Activated CD8-positive, alpha-beta T cell treated with anti-CD3 and anti-CD28 coated beads for 36 hours (primary cell): ENCODE data around the gene DCD. TPM values are rescaled to one million over a fixed set of nuclear protein-coding genes. Genes with fewer than 3 reads are reported as not detected.

ENCODE experiments used
- ATAC-seq: fragments of 200-7000 bp; cut with Tn5 transposase; one replicate; pipeline ENCODE4 v1.10.0; 2021; ENCODE audit warnings: mild to moderate bottlenecking, moderate library complexity
- CTCF ChIA-PET: fragments of 350-600 bp; sonication (Branson Sonifier 250); formaldehyde crosslinking; loops from one replicate; lab custom pipeline; 2021; ENCODE audit warnings: antibody characterized with exemption; lab: Charles Lee
- POLR2A ChIA-PET: fragments of 350-600 bp; sonication (Branson Sonifier 250); formaldehyde crosslinking; loops from one replicate; lab custom pipeline; 2021; ENCODE audit warnings: antibody characterized with exemption; lab: Charles Lee
- DNase-seq: peaks from one replicate; pipeline ENCODE4 v3.0.0-alpha.2; 2020
- H3K27ac Mint-ChIP-seq: one replicate; pipeline ENCODE4 v1.8.0; 2021; ENCODE audit warnings: mild to moderate bottlenecking, mixed read lengths
- H3K27me3 Mint-ChIP-seq: one replicate; pipeline ENCODE4 v1.8.0; 2021; ENCODE audit warnings: mixed read lengths
- H3K36me3 Mint-ChIP-seq: one replicate; pipeline ENCODE4 v1.8.0; 2021; ENCODE audit warnings: low read depth, mixed read lengths
- H3K4me1 Mint-ChIP-seq: one replicate; pipeline ENCODE4 v1.8.0; 2021; ENCODE audit warnings: low read depth, mixed read lengths
- H3K4me3 Mint-ChIP-seq: one replicate; pipeline ENCODE4 v1.8.0; 2021; ENCODE audit warnings: mild to moderate bottlenecking, moderate library complexity, mixed read lengths
- H3K9me3 Mint-ChIP-seq: one replicate; pipeline ENCODE4 v1.8.0; 2021; ENCODE audit warnings: mixed read lengths
- CTCF ChIP-seq: fragments of 200-600 bp; IDR thresholded peaks from one replicate; pipeline ENCODE4 v1.8.0; 2022; ENCODE audit warnings: antibody characterized with exemption, mild to moderate bottlenecking
- intact Hi-C: fragments of 100-400 bp; cut with micrococcal nuclease; formaldehyde crosslinking; loops from one replicate; pipeline ENCODE4 v1.10.0; 2022
- total RNA-seq, 2 experiments: library from RNA; stranded (reverse); gene quantifications; one replicate each; pipeline ENCODE4 v1.2.3, GENCODE V29; 2021

Gene DCD
- total RNA-seq, 2 experiments from 2014 or later = not detected

GRCh38 chr12:54603173-54603814 lies 44.9 kb downstream of the DCD start:
- TF ChIP-seq CTCF = peak; percentile 80
- intact Hi-C loops = no loop called here
- Mint-ChIP-seq H3K27me3 (peaks cover 2% of the 10 kb centered on the region), H3K36me3 (no peaks in the 10 kb centered on the region), H3K4me1 (peaks cover 5% of the 10 kb centered on the region), H3K27ac (no peak overlapping the region), H3K9me3 (no peaks in the 10 kb centered on the region), H3K4me3 (no peak overlapping the region)
- ATAC-seq = peak; percentile 95
- peak; percentile 85 for DNase-seq
- ChIA-PET CTCF (interaction anchor here (1.3 to 8.1 kb wide), 8 partner anchors 11 to 469 kb away, joined by 3 to 120 read pairs (median 6); no protein-coding TSS in a partner anchor), POLR2A (no interaction called here)

- H3K9me3 Mint-ChIP-seq = no peaks in the 10 kb centered on the region
- peaks cover 2% of the 10 kb centered on the region for H3K27me3 Mint-ChIP-seq
- H3K36me3 Mint-ChIP-seq = no peaks in the 10 kb centered on the region
- no peak for DNase-seq
- no peak for TF ChIP-seq CTCF
- H3K4me1 Mint-ChIP-seq = peaks cover 5% of the 10 kb centered on the region
- ChIA-PET CTCF (interaction anchor here (1.0 to 8.1 kb wide), 7 partner anchors 25 to 470 kb away, joined by 3 to 120 read pairs (median 4); no protein-coding TSS in a partner anchor), POLR2A (interaction anchor here (1.1 kb wide), 1 partner anchor 16 kb away, joined by 3 read pairs; no protein-coding TSS in a partner anchor)
- H3K4me3 Mint-ChIP-seq = no peak overlapping the region
- H3K27ac Mint-ChIP-seq = no peak overlapping the region
- ATAC-seq = no peak
- intact Hi-C loops = no loop called here
Observed at GRCh38 chr12:54602661-54603060, 45.5 kb downstream of the DCD start.

- DNase-seq (no peak), ATAC-seq (no peak)
- Mint-ChIP-seq H3K36me3 (no peaks in the 10 kb centered on the region), H3K27ac (no peak overlapping the region), H3K9me3 (no peaks in the 10 kb centered on the region), H3K4me1 (peaks cover 5% of the 10 kb centered on the region), H3K4me3 (no peak overlapping the region), H3K27me3 (peaks cover 6% of the 10 kb centered on the region)
- ChIA-PET POLR2A (interaction anchor here (0.7 to 1.1 kb wide), 2 partner anchors 15 to 48 kb away, joined by 3 read pairs; no protein-coding TSS in a partner anchor), CTCF (interaction anchor here (1.0 to 8.1 kb wide), 9 partner anchors 8 to 471 kb away, joined by 3 to 120 read pairs (median 4); no protein-coding TSS in a partner anchor)
- intact Hi-C loops = no loop called here
- no peak for TF ChIP-seq CTCF
Observed at GRCh38 chr12:54601841-54602240, 46.3 kb downstream of the DCD start.

GRCh38 chr12:54598970-54599369 lies 49.2 kb downstream of the DCD start:
- intact Hi-C loops = no loop called here

More at GRCh38 chr12:54598970-54599369, 49.2 kb downstream of the DCD start:
- no peak overlapping the region for H3K27ac Mint-ChIP-seq
- peaks cover 6% of the 10 kb centered on the region for H3K27me3 Mint-ChIP-seq
- ATAC-seq = no peak
- no peaks in the 10 kb centered on the region for H3K36me3 Mint-ChIP-seq
- H3K4me3 Mint-ChIP-seq = no peak overlapping the region
- no peak for TF ChIP-seq CTCF
- H3K4me1 Mint-ChIP-seq = peaks cover 5% of the 10 kb centered on the region
- ChIA-PET CTCF (interaction anchor here (1.2 to 8.1 kb wide), 3 partner anchors 21 to 151 kb away, joined by 3 to 120 read pairs (median 4); no protein-coding TSS in a partner anchor), POLR2A (interaction anchor here (0.9 kb wide), 1 partner anchor 136 kb away, joined by 3 read pairs; no protein-coding TSS in a partner anchor)
- H3K9me3 Mint-ChIP-seq = no peaks in the 10 kb centered on the region
- no peak for DNase-seq
